ENCODE results near the gene DQX1.
"Not testable (repeated sequence)": the region's sequence is repeated elsewhere in the genome, so short reads cannot be mapped to it uniquely, and the experiment has no call there.

DQX1 gene

GRCh38 chr2:74562126-74562775 is 36.2 kb upstream of the DQX1 start:
- H3K36me3 ChIP-seq (ENCODE audit: control insufficient read depth in 1 of 2, insufficient read depth in 2 of 2, low read length in 2 of 2) = no peaks in the 10 kb centered on the region
- no peak overlapping the region for H3K4me3 ChIP-seq (ENCODE audit: low read depth in 1 of 2, low read length in 2 of 2)
- H3K27ac ChIP-seq (ENCODE audit: low read length) = no peak overlapping the region
- no peaks in the 10 kb centered on the region for H3K27me3 ChIP-seq (ENCODE audit: low read depth, low read length)
- no peaks in the 10 kb centered on the region for H3K4me1 ChIP-seq (ENCODE audit: control insufficient read depth in 1 of 2, insufficient read depth in 2 of 2, low read length in 2 of 2)
- H3K9me3 ChIP-seq (ENCODE audit: control insufficient read depth in 1 of 2, low read length in 2 of 2) = no peaks in the 10 kb centered on the region

GRCh38 chr2:74561022-74561421 is 35.0 kb upstream of the DQX1 start:
- not testable (repeated sequence) for H3K27me3 ChIP-seq (ENCODE audit: low read depth, low read length); H3K36me3 ChIP-seq (ENCODE audit: control insufficient read depth in 1 of 2, insufficient read depth in 2 of 2, low read length in 2 of 2); H3K27ac ChIP-seq (ENCODE audit: low read length); H3K9me3 ChIP-seq (ENCODE audit: control insufficient read depth in 1 of 2, low read length in 2 of 2); H3K4me1 ChIP-seq (ENCODE audit: control insufficient read depth in 1 of 2, insufficient read depth in 2 of 2, low read length in 2 of 2); H3K4me3 ChIP-seq (ENCODE audit: low read depth in 1 of 2, low read length in 2 of 2)

- no peak overlapping the region for H3K27ac ChIP-seq (ENCODE audit: low read length)
- no peaks in the 10 kb centered on the region for H3K27me3 ChIP-seq (ENCODE audit: low read depth, low read length)
- H3K9me3 ChIP-seq (ENCODE audit: control insufficient read depth in 1 of 2, low read length in 2 of 2) = no peaks in the 10 kb centered on the region
- H3K4me3 ChIP-seq (ENCODE audit: low read depth in 1 of 2, low read length in 2 of 2) = no peak overlapping the region
- H3K36me3 ChIP-seq (ENCODE audit: control insufficient read depth in 1 of 2, insufficient read depth in 2 of 2, low read length in 2 of 2) = peaks cover 0 to 6% of the 10 kb centered on the region in 2 donors
- H3K4me1 ChIP-seq (ENCODE audit: control insufficient read depth in 1 of 2, insufficient read depth in 2 of 2, low read length in 2 of 2) = no peaks in the 10 kb centered on the region
Observed at GRCh38 chr2:74560591-74560990, 34.6 kb upstream of the DQX1 start.

GRCh38 chr2:74559912-74560311 is 33.9 kb upstream of the DQX1 start:
- Histone ChIP-seq H3K9me3 (ENCODE audit: control insufficient read depth in 1 of 2, low read length in 2 of 2) (no peaks in the 10 kb centered on the region), H3K27me3 (ENCODE audit: low read depth, low read length) (no peaks in the 10 kb centered on the region), H3K27ac (ENCODE audit: low read length) (no peak overlapping the region), H3K36me3 (ENCODE audit: control insufficient read depth in 1 of 2, insufficient read depth in 2 of 2, low read length in 2 of 2) (peaks cover 0 to 6% of the 10 kb centered on the region in 2 donors), H3K4me3 (ENCODE audit: low read depth in 1 of 2, low read length in 2 of 2) (no peak overlapping the region), H3K4me1 (ENCODE audit: control insufficient read depth in 1 of 2, insufficient read depth in 2 of 2, low read length in 2 of 2) (peaks cover 0 to 4% of the 10 kb centered on the region in 2 donors)

GRCh38 chr2:74558284-74559230 is 32.5 kb upstream of the DQX1 start:
- no peak overlapping the region for H3K4me3 ChIP-seq (ENCODE audit: low read depth in 1 of 2, low read length in 2 of 2)
- H3K27me3 ChIP-seq (ENCODE audit: low read depth, low read length) = no peaks in the 10 kb centered on the region
- H3K27ac ChIP-seq (ENCODE audit: low read length) = no peak overlapping the region

GRCh38 chr2:74556831-74557370 is 30.9 kb upstream of the DQX1 start:
- Histone ChIP-seq H3K4me3 (ENCODE audit: low read depth in 1 of 2, low read length in 2 of 2) (no peak overlapping the region), H3K4me1 (ENCODE audit: control insufficient read depth in 1 of 2, insufficient read depth in 2 of 2, low read length in 2 of 2) (peaks cover 0 to 5% of the 10 kb centered on the region in 2 donors), H3K9me3 (ENCODE audit: control insufficient read depth in 1 of 2, low read length in 2 of 2) (no peaks in the 10 kb centered on the region), H3K27me3 (ENCODE audit: low read depth, low read length) (no peaks in the 10 kb centered on the region), H3K36me3 (ENCODE audit: control insufficient read depth in 1 of 2, insufficient read depth in 2 of 2, low read length in 2 of 2) (peaks cover 0 to 6% of the 10 kb centered on the region in 2 donors), H3K27ac (ENCODE audit: low read length) (no peak overlapping the region)

More at GRCh38 chr2:74558284-74559230, 32.5 kb upstream of the DQX1 start:
- H3K9me3 ChIP-seq (ENCODE audit: control insufficient read depth in 1 of 2, low read length in 2 of 2) = no peaks in the 10 kb centered on the region
- H3K4me1 ChIP-seq (ENCODE audit: control insufficient read depth in 1 of 2, insufficient read depth in 2 of 2, low read length in 2 of 2) = peaks cover 0 to 5% of the 10 kb centered on the region in 2 donors
- peaks cover 0 to 6% of the 10 kb centered on the region in 2 donors for H3K36me3 ChIP-seq (ENCODE audit: control insufficient read depth in 1 of 2, insufficient read depth in 2 of 2, low read length in 2 of 2)

GRCh38 chr2:74556159-74556558 is 30.1 kb upstream of the DQX1 start:
- Histone ChIP-seq H3K27ac (ENCODE audit: low read length) (no peak overlapping the region), H3K27me3 (ENCODE audit: low read depth, low read length) (no peaks in the 10 kb centered on the region), H3K4me1 (ENCODE audit: control insufficient read depth in 1 of 2, insufficient read depth in 2 of 2, low read length in 2 of 2) (peaks cover 0 to 5% of the 10 kb centered on the region in 2 donors), H3K9me3 (ENCODE audit: control insufficient read depth in 1 of 2, low read length in 2 of 2) (no peaks in the 10 kb centered on the region), H3K36me3 (ENCODE audit: control insufficient read depth in 1 of 2, insufficient read depth in 2 of 2, low read length in 2 of 2) (peaks cover 0 to 6% of the 10 kb centered on the region in 2 donors), H3K4me3 (ENCODE audit: low read depth in 1 of 2, low read length in 2 of 2) (no peak overlapping the region)

- H3K27me3 ChIP-seq (ENCODE audit: low read depth, low read length) = no peaks in the 10 kb centered on the region
- H3K9me3 ChIP-seq (ENCODE audit: control insufficient read depth in 1 of 2, low read length in 2 of 2) = no peaks in the 10 kb centered on the region
- H3K27ac ChIP-seq (ENCODE audit: low read length) = peak overlapping the region; percentile 7
- peaks cover 0 to 6% of the 10 kb centered on the region in 2 donors for H3K36me3 ChIP-seq (ENCODE audit: control insufficient read depth in 1 of 2, insufficient read depth in 2 of 2, low read length in 2 of 2)
- peak overlapping the region; percentile 77 to 88 for H3K4me3 ChIP-seq (ENCODE audit: low read depth in 1 of 2, low read length in 2 of 2)
- peaks cover 0 to 5% of the 10 kb centered on the region in 2 donors for H3K4me1 ChIP-seq (ENCODE audit: control insufficient read depth in 1 of 2, insufficient read depth in 2 of 2, low read length in 2 of 2)
Observed at GRCh38 chr2:74555610-74556103, 29.6 kb upstream of the DQX1 start.

GRCh38 chr2:74554820-74555531 is 28.9 kb upstream of the DQX1 start:
- Histone ChIP-seq H3K36me3 (ENCODE audit: control insufficient read depth in 1 of 2, insufficient read depth in 2 of 2, low read length in 2 of 2) (peaks cover 0 to 6% of the 10 kb centered on the region in 2 donors), H3K9me3 (ENCODE audit: control insufficient read depth in 1 of 2, low read length in 2 of 2) (no peaks in the 10 kb centered on the region), H3K4me3 (ENCODE audit: low read depth in 1 of 2, low read length in 2 of 2) (peak overlapping the region; percentile 77 to 88), H3K4me1 (ENCODE audit: control insufficient read depth in 1 of 2, insufficient read depth in 2 of 2, low read length in 2 of 2) (peaks cover 0 to 7% of the 10 kb centered on the region in 2 donors), H3K27me3 (ENCODE audit: low read depth, low read length) (no peaks in the 10 kb centered on the region), H3K27ac (ENCODE audit: low read length) (peak overlapping the region; percentile 31)

GRCh38 chr2:74553892-74554819 is 28.1 kb upstream of the DQX1 start, which contains the start of the genes DOK1 and LOXL3:
DOK1 (plus strand) TSS chr2:74554720; CDS start chr2:74554755, 35 bp downstream.
LOXL3 (minus strand) TSS chr2:74553942; CDS start chr2:74552634, 1,308 bp downstream.
- H3K9me3 ChIP-seq (ENCODE audit: control insufficient read depth in 1 of 2, low read length in 2 of 2) = no peaks in the 10 kb centered on the region
- H3K36me3 ChIP-seq (ENCODE audit: control insufficient read depth in 1 of 2, insufficient read depth in 2 of 2, low read length in 2 of 2) = peaks cover 0 to 6% of the 10 kb centered on the region in 2 donors
- H3K4me1 ChIP-seq (ENCODE audit: control insufficient read depth in 1 of 2, insufficient read depth in 2 of 2, low read length in 2 of 2) = peaks cover 0 to 15% of the 10 kb centered on the region in 2 donors
- H3K27me3 ChIP-seq (ENCODE audit: low read depth, low read length) = no peaks in the 10 kb centered on the region
- H3K4me3 ChIP-seq (ENCODE audit: low read depth in 1 of 2, low read length in 2 of 2) = peak within 1 kb of the TSS; percentile 77 to 88
- H3K27ac ChIP-seq (ENCODE audit: low read length) = peak within 1 kb of the TSS; percentile 47

Measured in muscle layer of duodenum (tissue), 2 donors.